Epithelial cell of esophagus (primary cell): Measurements from ENCODE around the gene TCF7.

Experiments used
- DNase-seq: peaks from one replicate; pipeline ENCODE4 v3.0.0; 2010; ENCODE audit warnings: low read depth
- H3K4me3 ChIP-seq: 2 replicates; pipeline ENCODE4 v1.5.1; 2011; ENCODE audit warnings: mild to moderate bottlenecking, low read length, control low read depth
- CTCF ChIP-seq: IDR thresholded peaks from 2 replicates; pipeline ENCODE4 v1.5.1; 2011; ENCODE audit warnings: low read depth, mild to moderate bottlenecking, low read length, control low read depth, inconsistent platforms; ENCODE audit not compliant: insufficient read depth; ENCODE audit errors: missing control alignments

TCF7 gene

GRCh38 chr5:134189031-134189430, 74.5 kb downstream of the TCF7 start:
- no peak for TF ChIP-seq CTCF
- no peak overlapping the region for H3K4me3 ChIP-seq
- DNase-seq: no peak

- no peak overlapping the region for H3K4me3 ChIP-seq
- TF ChIP-seq CTCF: no peak
- DNase-seq: no peak
These were observed 81.2 kb downstream of the TCF7 start for GRCh38 chr5:134195666-134196065.
